A549 treated with ZK216348 at 1 μM for 4 hours (cell line): ENCODE results near the gene PRR15L. TPM values are rescaled to one million over a fixed set of nuclear protein-coding genes. Genes with fewer than 3 reads are reported as not detected.

ENCODE experiments used
- total RNA-seq: library from RNA; stranded (reverse); fragments of 200-300 nt; extraction: Qiagen RNA extraction; gene quantifications from 5 replicates; pipeline ENCODE4 v1.2.3, GENCODE V29; 2022; ENCODE audit warnings: low read depth

Gene PRR15L
- 1.0 to 2.1 TPM (median 1.5 TPM) in 5 replicates for total RNA-seq

GRCh38 chr17:47957591-47958490, at the start of gene PRR15L:
TSS of gene PRR15L (minus strand) at chr17:47957883. CDS start at chr17:47953234, 4,649 bp downstream.

GRCh38 chr17:47970725-47971499, 13.2 kb upstream of the PRR15L start, which contains the start of gene CDK5RAP3:
TSS of gene CDK5RAP3 (plus strand) at chr17:47971113. CDS start at chr17:47971147, 34 bp downstream.

GRCh38 chr17:47941246-47942095, 16.2 kb downstream of the PRR15L start, which contains the start of gene PNPO:
TSS of gene PNPO (plus strand) at chr17:47941571. CDS start at chr17:47941676, 105 bp downstream.

Other genes with a start within 250 kb of the PRR15L start
- gene TBX21, start 224.6 kb downstream of the PRR15L start, total RNA-seq: 0.13 to 0.15 TPM in 2 of 5 replicates, not detected in the others
- gene OSBPL7, start 136.1 kb downstream of the PRR15L start, total RNA-seq: 7.8 to 14.6 TPM (median 10.1 TPM) in 5 replicates
- 80.8 to 92.7 TPM (median 88.3 TPM) in 5 replicates for gene MRPL10, start 126.3 kb downstream of the PRR15L start, total RNA-seq
- gene LRRC46, start 126.2 kb downstream of the PRR15L start, total RNA-seq: 3.1 to 4.2 TPM (median 3.9 TPM) in 5 replicates
- gene SCRN2, start 116.6 kb downstream of the PRR15L start, total RNA-seq: 22.2 to 41.6 TPM (median 36.4 TPM) in 5 replicates
- 2.9 to 4.1 TPM (median 3.8 TPM) in 5 replicates for gene SP6, start 106.7 kb downstream of the PRR15L start, total RNA-seq
- gene SP2, start 61.6 kb downstream of the PRR15L start, total RNA-seq: 13.4 to 18.7 TPM (median 17.3 TPM) in 5 replicates
- gene PNPO, start 16.3 kb downstream of the PRR15L start, total RNA-seq: 20.5 to 26.4 TPM (median 21.4 TPM) in 5 replicates
- gene CDK5RAP3, start 13.2 kb upstream of the PRR15L start, total RNA-seq: 97.6 to 124 TPM (median 112 TPM) in 5 replicates
- 11.8 to 17.3 TPM (median 16.5 TPM) in 5 replicates for gene COPZ2, start 79.9 kb upstream of the PRR15L start, total RNA-seq
- gene NFE2L1, start 90.5 kb upstream of the PRR15L start, total RNA-seq: 95.6 to 133 TPM (median 117 TPM) in 5 replicates
- gene CBX1, start 143.6 kb upstream of the PRR15L start, total RNA-seq: 85.2 to 116 TPM (median 89.7 TPM) in 5 replicates
- gene SNX11, start 149.9 kb upstream of the PRR15L start, total RNA-seq: 26.1 to 28.3 TPM (median 26.7 TPM) in 5 replicates